H7 (cell line): ENCODE data around the gene DPP7. TPM values are rescaled to one million over a fixed set of nuclear protein-coding genes. Genes with fewer than 3 reads are reported as not detected.

Source experiments
- DNase-seq: peaks from one replicate; pipeline ENCODE4 v3.0.0; 2012
- H3K27me3 ChIP-seq: 2 replicates; pipeline ENCODE4 v1.6.0; 2011; ENCODE audit warnings: mild to moderate bottlenecking, low read length; ENCODE audit not compliant: control insufficient read depth, insufficient read depth
- H3K36me3 ChIP-seq: replicated peaks from 2 replicates; pipeline ENCODE4 v1.5.1; 2011; ENCODE audit warnings: low read length; ENCODE audit not compliant: control insufficient read depth, insufficient read depth
- H3K4me3 ChIP-seq: 2 replicates; pipeline ENCODE4 v1.5.1; 2011; ENCODE audit warnings: low read depth, mild to moderate bottlenecking, control low read depth, low read length, moderate library complexity; ENCODE audit not compliant: insufficient read depth
- total RNA-seq: library from RNA; depleted of rRNA; stranded (reverse); fragments of >200 nt; shearing (Covaris generic); gene quantifications from 2 replicates; pipeline ENCODE4 v1.2.3, GENCODE V29; 2014

Gene DPP7
- total RNA-seq, 1 experiment from 2014 or later, result 15.8 TPM

DNA sequence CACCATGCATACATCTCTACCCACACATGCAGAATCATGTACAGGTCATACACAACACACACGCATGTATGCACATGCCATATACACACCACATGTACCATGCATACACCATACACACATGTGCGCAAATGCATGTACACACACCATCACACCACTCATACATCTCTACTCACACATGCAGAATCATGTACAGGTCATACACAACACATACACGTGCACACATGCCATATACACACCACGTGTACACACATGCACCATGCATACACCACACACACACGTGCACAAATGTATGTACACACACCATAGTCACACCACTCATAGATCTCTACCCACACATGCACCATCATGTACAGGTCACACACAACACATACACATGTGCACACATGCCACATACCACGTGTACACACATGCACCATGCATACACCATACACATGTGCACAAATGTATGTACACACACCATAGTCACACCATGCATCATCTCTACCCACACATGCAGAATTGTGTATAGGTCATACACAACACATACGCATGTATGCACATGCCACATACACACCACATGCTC, 38.4 kb upstream of the DPP7 start:
- H3K27me3 ChIP-seq, result peaks cover 32% of the 10 kb centered on the region
- no peak for DNase-seq

DNA sequence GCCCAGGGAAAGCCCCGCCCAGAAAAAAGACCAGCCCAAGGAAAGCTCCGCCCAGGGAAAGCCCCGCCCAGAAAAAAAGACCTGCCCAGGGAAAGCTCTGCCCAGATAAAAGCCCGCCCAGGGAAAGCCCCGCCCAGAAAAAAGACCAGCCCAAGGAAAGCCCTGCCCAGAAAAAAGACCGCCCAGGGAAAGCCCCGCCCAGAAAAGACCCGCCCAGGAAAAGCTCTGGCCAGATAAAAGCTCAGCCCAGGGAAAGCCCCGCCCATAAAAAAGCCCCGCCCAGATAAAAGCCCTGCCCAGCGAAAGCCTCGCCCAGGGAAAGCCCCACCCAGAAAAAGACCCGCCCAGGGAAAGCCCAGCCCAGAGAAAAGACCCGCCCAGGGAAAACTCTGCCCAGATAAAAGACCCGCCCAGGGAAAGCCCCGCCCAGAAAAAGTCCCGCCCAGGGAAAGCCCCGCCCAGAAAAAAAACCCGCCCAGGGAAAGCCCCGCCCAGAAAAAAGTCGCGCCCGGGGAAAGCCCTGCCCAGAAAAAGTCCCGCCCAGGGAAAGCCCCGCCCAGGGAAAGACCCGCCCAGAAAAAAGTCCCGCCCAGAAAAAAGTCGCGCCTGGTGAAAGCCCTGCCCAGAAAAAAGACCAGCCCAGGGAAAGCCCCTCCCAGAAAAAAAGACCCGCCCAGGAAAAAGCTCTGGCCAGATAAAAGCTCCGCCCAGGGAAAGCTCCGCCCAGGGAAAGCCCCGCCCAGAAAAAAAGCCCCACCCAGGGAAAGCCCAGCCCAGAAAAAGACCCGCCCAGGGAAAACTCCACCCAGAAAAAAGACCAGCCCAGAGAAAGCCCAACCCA, 36.3 kb upstream of the DPP7 start:
- Histone ChIP-seq H3K4me3 (no peak overlapping the region), H3K36me3 (no peaks in the 10 kb centered on the region), H3K27me3 (peaks cover 13% of the 10 kb centered on the region)
- DNase-seq, result peak; percentile 86

More for the DNA sequence above, 38.4 kb upstream of the DPP7 start:
- Histone ChIP-seq H3K36me3 (no peaks in the 10 kb centered on the region), H3K4me3 (no peak overlapping the region)

DNA sequence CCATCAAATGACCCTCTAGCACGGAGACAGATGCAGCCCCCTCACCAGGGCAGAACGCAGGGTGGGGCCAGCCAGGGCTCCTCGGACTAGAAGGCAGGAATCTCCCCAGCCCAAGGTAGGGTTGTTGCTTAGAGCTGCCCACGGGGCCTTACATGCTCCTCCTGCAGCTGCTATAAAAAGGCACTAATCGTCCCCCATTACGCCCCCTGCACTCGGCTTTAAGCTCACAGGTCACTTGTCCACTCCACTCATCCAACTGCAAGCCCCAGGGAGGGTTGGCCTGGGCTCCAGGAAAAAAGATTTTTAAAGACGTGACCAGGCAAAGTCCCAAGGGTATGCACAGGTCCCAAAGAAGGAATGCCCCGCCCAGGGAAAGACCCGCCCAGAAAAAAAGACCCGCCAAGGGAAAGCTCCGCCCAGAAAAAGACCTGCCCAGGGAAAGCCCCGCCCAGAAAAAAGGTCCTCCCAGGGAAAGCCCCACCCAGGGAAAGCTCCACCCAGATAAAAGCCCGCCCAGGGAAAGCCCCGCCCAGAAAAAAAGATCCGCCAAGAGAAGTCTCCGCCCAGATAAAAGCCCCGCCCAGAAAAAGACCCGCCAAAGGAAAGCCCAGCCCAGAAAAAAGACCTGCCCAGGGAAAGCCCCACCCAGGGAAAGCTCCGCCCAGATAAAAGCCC, 35.5 kb upstream of the DPP7 start:
- Histone ChIP-seq H3K27me3 (peaks cover 6% of the 10 kb centered on the region), H3K36me3 (no peaks in the 10 kb centered on the region), H3K4me3 (no peak overlapping the region; the same call in 1 of the 2 replicates)
- peak; percentile 83 for DNase-seq

DNA sequence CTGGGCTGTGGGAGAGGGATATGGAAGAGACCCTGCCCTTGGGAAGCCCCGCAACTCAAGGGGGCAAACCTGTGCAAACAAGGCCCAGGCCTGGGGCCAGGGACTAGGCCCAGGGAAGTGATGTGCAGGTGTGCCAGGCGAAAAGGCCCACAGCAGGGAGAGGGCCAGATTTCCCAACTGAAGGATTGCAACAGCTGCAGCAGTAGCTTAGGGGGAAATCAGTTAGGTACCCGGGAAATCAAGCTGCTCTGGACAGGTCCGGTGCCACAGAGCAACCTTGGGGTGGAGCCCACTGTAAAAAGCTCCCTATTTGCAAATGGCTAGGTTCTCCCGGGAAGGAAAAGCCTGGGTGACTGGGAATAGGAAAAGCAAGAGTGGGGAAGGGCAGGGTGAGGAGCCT, 34.8 kb upstream of the DPP7 start:
- peaks cover 2% of the 10 kb centered on the region for H3K27me3 ChIP-seq
- DNase-seq, result no peak
- H3K36me3 ChIP-seq, result no peaks in the 10 kb centered on the region
- H3K4me3 ChIP-seq, result no peak overlapping the region

DNA sequence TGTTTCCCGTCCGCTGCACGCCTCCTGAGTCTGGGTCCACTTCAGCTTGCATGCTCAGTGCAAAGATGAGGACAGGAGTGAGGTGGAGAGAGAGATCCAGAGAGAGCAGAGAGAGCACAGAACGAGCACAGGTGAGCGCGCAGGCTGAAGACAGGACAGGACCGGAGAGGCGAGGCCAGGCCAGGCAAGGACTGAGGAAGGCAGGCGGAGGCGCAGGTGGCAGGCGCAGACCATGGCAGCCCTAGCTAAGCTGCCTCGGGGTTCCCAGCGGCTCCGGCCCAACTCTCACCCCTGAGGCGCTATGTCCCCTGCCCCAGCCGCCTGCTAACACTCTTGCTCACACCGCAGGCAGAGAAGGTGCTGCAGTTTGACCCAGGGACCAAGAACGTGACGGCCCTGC, 34.1 kb upstream of the DPP7 start:
- H3K4me3 ChIP-seq, result no peak overlapping the region
- no peaks in the 10 kb centered on the region for H3K36me3 ChIP-seq
- no peak for DNase-seq
- H3K27me3 ChIP-seq, result peaks cover 2% of the 10 kb centered on the region

DNA sequence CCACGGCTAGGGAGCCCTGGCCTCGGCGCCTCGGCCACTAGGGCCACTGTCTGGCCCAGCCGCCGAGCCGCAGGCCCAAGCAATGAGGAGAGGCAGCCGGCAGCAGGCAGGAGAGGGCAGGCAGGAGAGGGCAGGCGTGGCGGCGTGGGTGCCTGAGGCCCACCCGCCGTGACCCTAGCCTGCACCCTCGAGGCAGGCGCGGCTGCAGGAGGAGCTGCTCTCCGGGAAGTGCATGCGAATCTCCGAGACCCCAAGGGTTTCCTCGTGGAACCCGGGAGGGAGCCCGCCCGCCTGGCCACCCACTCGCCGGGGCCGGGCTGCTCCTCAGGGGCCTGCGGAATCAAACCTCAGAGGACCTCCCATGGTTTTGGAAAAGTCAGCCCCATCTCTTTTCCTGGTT, 33.7 kb upstream of the DPP7 start:
- H3K27me3 ChIP-seq, result peaks cover 2% of the 10 kb centered on the region
- DNase-seq, result no peak
- no peaks in the 10 kb centered on the region for H3K36me3 ChIP-seq
- no peak overlapping the region for H3K4me3 ChIP-seq

DNA sequence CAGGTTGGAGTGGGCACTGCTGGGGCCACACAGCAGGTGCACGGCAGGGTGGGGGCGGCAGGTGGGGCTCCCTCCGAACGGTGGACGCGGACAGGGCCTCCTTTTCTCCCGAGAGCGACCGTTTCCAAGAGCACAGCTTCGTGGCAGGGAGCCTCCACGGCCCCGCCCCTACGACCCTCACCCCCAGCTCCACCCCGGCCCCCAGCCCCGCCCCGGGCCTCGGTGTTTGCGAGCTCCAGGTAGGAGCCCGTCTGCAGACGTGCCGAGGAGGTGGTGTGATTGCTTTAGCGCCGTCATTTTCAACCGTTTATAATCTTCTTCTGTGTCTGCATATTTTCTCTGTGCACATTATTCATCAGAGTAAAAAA, 33.2 kb upstream of the DPP7 start:
- Histone ChIP-seq H3K36me3 (no peaks in the 10 kb centered on the region), H3K27me3 (peaks cover 5% of the 10 kb centered on the region)

DNA sequence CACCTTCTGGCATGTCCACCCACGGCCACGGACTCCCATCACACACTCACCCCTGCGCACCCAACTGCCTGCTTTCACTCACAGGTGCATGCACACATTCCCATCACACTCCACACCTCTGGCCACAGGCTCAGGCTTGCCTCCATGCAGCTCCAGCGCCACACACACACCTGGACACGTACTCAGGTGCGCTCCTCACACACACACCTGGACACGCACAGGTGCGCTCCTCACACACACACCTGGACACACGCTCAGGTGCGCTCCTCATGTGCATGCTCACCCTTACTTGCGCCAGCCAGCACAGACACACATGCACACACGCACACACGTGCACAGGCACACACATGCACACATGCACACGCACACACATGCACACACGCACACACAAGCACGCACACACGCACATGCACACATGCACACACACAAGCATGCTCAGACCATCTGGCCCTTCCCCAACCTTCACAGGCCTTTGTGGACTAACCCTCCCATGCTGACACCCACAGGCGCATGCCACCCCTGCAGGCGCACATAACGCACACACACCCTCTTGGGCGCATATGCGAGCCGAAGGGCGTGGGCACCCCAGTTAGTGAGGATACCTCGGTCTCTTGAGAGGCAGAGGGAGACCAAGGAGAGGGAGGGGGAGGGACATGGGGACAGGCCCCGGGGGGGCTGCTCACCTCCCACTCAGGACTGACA, 32.7 kb upstream of the DPP7 start:
- Histone ChIP-seq H3K4me3 (no peak overlapping the region), H3K36me3 (no peaks in the 10 kb centered on the region), H3K27me3 (peaks cover 6% of the 10 kb centered on the region)
- no peak for DNase-seq

More for the DNA sequence above, 33.2 kb upstream of the DPP7 start:
- no peak overlapping the region for H3K4me3 ChIP-seq
- peak; percentile 87 for DNase-seq

DNA sequence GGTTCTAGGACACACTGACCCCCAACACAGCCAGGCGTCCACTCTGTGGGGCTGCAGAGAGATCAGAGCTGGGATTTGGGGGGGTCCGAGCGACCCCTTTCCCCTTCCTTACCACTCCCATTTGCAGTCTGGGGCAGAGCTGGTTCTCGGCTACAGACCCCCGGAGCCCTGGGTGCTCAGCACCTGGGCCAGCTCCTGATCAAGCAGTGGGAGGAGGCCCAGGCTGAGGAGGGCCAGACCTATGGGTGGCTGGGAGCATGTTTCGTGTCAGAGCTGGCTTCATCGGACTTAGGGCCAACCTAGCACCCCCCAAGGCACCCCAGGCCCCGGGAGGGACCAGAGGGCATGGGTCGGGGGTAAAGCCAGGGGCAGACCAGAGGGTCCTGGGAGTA, 32.0 kb upstream of the DPP7 start:
- H3K4me3 ChIP-seq, result no peak overlapping the region
- no peaks in the 10 kb centered on the region for H3K36me3 ChIP-seq
- H3K27me3 ChIP-seq, result peaks cover 8% of the 10 kb centered on the region
- DNase-seq, result no peak

DNA sequence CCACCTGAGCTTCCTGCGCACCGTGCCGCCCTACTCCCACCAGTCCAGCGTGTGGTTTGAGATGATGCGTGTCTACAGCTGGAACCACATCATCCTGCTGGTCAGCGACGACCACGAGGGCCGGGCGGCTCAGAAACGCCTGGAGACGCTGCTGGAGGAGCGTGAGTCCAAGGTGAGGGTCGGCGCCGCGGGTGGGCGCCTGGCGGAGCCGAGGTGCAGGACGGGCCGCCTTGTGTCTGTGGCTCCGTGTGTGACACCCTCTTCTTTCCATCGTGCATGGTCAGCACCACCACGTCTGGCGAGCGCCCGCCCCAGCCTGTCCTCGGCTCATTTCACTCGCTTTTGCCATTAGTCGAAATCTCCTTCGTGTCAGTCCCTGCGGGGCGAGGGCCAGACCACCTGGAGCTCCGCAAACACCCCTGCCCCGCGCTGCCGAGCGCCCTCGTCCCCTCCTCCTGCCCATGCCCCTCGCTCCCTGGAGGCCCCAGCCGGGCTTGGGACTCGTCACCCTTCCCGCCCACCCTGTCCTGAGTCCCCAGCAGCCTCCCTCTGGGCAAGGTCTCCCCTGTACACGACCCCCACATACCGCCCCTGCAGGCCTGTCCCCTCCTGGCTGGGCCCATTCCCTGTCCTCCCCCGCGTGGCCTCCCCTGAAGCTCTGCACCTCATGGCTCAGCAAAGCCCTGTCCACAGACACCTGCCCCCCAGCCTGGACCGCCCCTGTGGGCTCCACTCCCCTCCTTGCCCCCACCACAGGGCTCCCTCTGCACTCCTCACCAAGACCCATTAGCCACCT, 31.4 kb upstream of the DPP7 start:
- Histone ChIP-seq H3K4me3 (no peak overlapping the region), H3K36me3 (no peaks in the 10 kb centered on the region), H3K27me3 (peaks cover 11% of the 10 kb centered on the region)
- no peak for DNase-seq

DNA sequence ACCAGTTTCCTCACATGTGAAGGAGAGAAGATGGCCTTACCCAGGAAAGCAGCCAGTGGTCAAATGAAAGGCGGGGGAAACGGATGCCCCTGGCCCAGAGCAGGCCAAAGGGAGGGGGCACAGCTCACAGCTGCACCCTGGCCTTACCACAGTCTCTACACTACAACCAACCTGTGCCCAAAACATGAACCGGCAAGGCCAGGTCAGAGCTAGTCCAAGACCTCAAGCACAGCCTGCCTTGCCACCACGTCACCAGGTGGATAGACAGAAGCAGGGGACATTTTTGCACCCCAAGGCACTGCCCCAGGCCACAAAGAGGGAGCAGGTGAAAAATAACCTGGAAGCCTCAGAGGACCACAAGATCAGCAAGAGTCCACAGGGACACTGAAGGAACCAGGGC, 28.9 kb upstream of the DPP7 start:
- Histone ChIP-seq H3K4me3 (no peak overlapping the region), H3K36me3 (no peaks in the 10 kb centered on the region), H3K27me3 (peaks cover 32% of the 10 kb centered on the region)
- peak; percentile 27 for DNase-seq

DNA sequence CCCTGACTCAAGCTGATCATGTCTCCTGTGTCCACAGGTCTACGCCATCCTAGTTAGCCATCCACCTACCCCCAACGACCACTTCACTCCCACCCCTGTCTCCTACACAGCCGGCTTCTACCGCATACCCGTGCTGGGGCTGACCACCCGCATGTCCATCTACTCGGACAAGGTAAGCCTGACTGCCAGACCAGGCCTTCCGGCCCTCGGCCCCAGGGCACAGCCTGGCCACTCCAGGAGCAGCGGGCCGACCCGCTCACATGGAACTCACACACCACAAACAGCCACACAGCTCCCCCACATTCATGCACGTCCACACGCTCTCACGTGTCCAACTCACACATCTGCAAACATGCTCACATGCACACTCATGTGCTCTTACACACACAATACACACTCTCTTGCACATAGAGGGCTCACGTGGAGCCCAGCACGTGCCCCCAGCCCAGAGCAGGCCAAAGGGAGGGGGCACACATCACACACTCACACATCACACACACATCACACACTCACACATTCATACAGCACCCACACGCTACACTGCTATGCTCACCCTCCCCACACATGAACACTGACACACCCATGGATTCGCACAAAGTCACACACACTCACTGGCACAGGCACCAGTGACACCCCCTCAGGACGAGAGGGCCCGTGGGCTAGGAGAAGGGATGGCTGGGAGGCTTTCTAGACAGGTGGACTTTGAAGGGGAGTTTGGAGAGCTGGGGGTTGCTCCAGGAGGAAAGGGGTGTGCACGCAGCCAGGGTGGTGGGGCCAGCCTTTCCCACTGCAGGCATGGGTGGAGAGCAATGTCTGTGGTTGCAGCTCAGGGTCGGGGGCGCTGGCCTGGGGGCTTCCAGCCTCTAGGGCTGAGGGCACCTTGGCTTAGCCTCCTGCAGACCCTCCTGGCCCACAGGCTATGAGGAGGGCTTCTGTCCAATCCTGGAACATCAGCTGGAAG, 27.7 kb upstream of the DPP7 start:
- Histone ChIP-seq H3K36me3 (no peaks in the 10 kb centered on the region), H3K4me3 (no peak overlapping the region), H3K27me3 (peaks cover 40% of the 10 kb centered on the region)
- peak; percentile 44 for DNase-seq

DNA sequence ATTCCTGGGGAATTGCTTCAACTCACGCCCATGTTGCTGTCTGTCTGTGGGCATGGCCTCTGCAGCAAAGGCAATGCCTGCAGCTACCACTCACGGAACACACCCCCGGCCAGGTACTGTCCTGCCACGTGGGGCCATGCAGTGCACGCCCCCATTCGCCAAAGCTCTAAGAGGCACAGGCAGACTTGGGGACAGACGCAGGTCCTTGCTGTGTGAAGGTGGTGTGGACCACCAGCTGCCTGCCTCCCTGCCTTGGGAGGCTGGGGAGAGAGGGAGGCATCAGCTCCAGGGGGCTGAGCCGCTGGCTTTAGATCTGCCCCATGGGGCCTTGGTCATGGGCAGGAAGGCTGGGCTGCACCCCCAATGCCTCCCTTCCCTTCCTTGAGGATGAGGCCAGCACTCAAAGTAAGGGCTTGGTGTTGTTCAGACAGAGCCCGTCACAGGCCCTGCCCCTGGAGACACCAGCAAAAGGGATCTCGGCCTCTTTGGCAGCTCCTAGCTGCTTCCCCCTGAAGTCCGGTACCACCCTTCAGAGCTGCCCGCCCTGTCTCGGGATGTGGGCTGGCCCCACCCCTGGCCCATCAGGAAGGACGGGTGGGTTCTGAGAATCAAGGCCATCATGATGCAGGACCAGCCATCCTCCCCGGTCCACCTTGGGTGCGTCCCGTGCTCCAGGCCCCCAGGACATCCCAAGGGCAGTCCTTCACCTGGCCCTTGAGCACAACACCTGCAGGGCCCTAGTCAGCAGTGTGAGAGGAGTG, 26.7 kb upstream of the DPP7 start:
- Histone ChIP-seq H3K4me3 (no peak overlapping the region), H3K36me3 (no peaks in the 10 kb centered on the region), H3K27me3 (peaks cover 48% of the 10 kb centered on the region)
- DNase-seq, result peak; percentile 47
